ENCODE measurements around the gene GAL3ST3. TPM values are rescaled to one million over a fixed set of nuclear protein-coding genes. Genes with fewer than 3 reads are reported as not detected.

Gene GAL3ST3
- total RNA-seq, 4 donors from 2014 or later, result 49.2 to 154 (median 118) TPM

DNA sequence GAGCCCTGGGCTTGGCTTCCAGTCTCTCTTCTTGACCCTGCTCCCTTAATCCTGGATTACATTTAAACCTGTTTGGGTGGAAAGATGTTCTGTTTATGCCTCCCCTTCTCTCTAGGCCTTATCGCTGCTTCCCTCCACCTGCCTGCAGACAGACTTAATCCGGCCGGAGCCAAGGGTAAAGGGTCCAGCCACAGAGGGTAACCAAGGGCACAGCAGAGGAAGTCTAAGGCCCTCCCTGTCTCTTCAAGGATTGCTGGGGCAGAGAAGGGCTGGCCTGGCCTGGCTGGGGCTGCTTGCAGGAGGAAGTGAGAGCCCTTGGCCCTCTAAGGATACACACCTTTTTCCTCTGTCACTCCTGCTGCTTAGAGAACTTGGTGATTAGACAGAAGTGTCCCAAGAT is 2.1 kb downstream of the GAL3ST3 start:
- intact Hi-C loops (cut with DNase I), result no loop called here
- Histone ChIP-seq H3K4me3 (replicated peaks in 1 of 3) (no peak overlapping the region), H3K4me1 (peaks cover 62 to 68% of the 10 kb centered on the region in 2 donors), H3K9me3 (no peaks in the 10 kb centered on the region), H3K27me3 (no peaks in the 10 kb centered on the region), H3K36me3 (peaks cover 0 to 11% of the 10 kb centered on the region in 2 donors), H3K27ac (peak overlapping the region; percentile 86 to 96 (median 95))
- no peak for TF ChIP-seq POLR2A (IDR thresholded peaks at IDR 0.05)
- 37 to 57% methylated on average over 3 of the region's 3 CpGs for WGBS, 2 donors
- peak; percentile 54 to 66 for DNase-seq

- Histone ChIP-seq H3K9me3 (no peaks in the 10 kb centered on the region), H3K4me1 (peaks cover 47 to 53% of the 10 kb centered on the region in 2 donors), H3K4me3 (replicated peaks in 1 of 3) (no peak overlapping the region), H3K27ac (peak overlapping the region; percentile 86 to 96 (median 95)), H3K36me3 (peaks cover 0 to 12% of the 10 kb centered on the region in 2 donors), H3K27me3 (no peaks in the 10 kb centered on the region)
- TF ChIP-seq, protein P1, sequence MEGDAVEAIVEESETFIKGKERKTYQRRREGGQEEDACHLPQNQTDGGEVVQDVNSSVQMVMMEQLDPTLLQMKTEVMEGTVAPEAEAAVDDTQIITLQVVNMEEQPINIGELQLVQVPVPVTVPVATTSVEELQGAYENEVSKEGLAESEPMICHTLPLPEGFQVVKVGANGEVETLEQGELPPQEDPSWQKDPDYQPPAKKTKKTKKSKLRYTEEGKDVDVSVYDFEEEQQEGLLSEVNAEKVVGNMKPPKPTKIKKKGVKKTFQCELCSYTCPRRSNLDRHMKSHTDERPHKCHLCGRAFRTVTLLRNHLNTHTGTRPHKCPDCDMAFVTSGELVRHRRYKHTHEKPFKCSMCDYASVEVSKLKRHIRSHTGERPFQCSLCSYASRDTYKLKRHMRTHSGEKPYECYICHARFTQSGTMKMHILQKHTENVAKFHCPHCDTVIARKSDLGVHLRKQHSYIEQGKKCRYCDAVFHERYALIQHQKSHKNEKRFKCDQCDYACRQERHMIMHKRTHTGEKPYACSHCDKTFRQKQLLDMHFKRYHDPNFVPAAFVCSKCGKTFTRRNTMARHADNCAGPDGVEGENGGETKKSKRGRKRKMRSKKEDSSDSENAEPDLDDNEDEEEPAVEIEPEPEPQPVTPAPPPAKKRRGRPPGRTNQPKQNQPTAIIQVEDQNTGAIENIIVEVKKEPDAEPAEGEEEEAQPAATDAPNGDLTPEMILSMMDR (IDR thresholded peaks at IDR 0.05), result peak; percentile 65 to 93 (median 80)
- TF ChIP-seq POLR2A (IDR thresholded peaks at IDR 0.05), result no peak
- peak; percentile 67 to 73 for DNase-seq
- 26 to 45% methylated on average over 4 to 8 of the region's 11 CpGs for WGBS, 2 donors
- intact Hi-C loops (cut with DNase I), result no loop called here
Measured at GRCh38 chr11:66045177-66045639, 3.8 kb downstream of the GAL3ST3 start.

GRCh38 chr11:66044757-66045156 is 4.2 kb downstream of the GAL3ST3 start:
- Histone ChIP-seq H3K4me3 (replicated peaks in 1 of 3) (no peak overlapping the region), H3K9me3 (no peaks in the 10 kb centered on the region), H3K4me1 (peaks cover 42 to 49% of the 10 kb centered on the region in 2 donors), H3K36me3 (peaks cover 0 to 12% of the 10 kb centered on the region in 2 donors), H3K27ac (no peak overlapping the region), H3K27me3 (no peaks in the 10 kb centered on the region)
- WGBS, 2 donors, result 71 to 76% methylated on average over 6 of the region's 6 CpGs
- intact Hi-C loops (cut with DNase I), result no loop called here
- TF ChIP-seq, protein P1 (IDR thresholded peaks at IDR 0.05), result no peak
- TF ChIP-seq POLR2A (IDR thresholded peaks at IDR 0.05), result no peak
- no peak for DNase-seq

DNA sequence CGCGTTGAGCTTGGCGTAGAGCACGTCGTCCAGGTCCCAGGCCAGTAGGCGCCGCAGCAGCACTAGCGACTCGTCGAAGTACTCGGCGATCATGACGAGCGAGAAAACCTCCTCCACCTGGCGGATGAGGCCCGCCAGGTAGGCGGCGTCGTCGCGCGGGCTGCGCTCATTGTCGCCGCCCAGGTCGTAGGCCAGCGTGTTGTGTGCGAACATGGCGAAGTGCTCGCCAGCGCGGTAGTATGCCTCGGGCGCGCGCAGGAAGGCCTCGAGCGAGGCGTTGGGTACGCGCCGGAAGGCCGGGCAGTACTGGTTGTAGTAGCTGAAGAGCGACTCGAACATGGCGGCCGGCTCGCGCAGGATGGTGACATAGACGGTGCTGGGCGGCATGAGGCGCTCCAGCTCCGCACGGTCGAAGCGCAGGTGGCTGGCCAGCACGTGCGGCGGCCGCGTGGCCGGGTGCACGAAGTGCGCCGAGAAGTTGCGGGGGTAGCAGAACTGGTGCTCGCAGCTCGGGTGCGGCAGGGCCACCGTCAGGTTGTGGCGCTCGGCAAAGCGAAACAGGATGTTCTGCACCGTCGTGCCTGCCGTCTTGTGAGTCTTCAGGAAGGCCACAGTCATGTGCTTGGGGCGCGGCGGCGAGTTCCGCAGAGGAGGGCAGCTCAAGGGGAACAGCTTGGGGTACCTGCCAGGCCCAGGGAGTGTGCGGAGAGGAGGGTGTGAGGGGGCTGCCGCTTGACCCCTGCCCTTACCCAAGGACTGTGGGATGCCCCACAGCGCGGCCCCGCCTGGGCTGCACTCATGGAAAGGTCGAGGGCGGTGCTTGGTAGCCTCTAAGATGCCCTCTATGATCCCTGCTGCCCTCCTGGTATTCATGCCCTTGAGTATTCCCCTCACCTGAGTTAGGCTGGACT is 5.7 kb downstream of the GAL3ST3 start:
- H3K27me3 ChIP-seq, result no peaks in the 10 kb centered on the region
- no peak overlapping the region for H3K27ac ChIP-seq
- intact Hi-C loops (cut with DNase I), result no loop called here
- TF ChIP-seq, protein P1 (IDR thresholded peaks at IDR 0.05), result no peak
- no peak for TF ChIP-seq POLR2A (IDR thresholded peaks at IDR 0.05)
- DNase-seq, result no peak
- 96 to 97% methylated on average over 83 to 84 of the region's 88 CpGs for WGBS, 2 donors
- H3K36me3 ChIP-seq, result peaks cover 0 to 12% of the 10 kb centered on the region in 2 donors
- no peak overlapping the region for H3K4me3 ChIP-seq (replicated peaks in 1 of 3)
- H3K4me1 ChIP-seq, result peaks cover 33 to 34% of the 10 kb centered on the region in 2 donors
- no peaks in the 10 kb centered on the region for H3K9me3 ChIP-seq

GRCh38 chr11:66042227-66042995 is 6.5 kb downstream of the GAL3ST3 start:
- H3K27ac ChIP-seq, result no peak overlapping the region
- intact Hi-C loops (cut with DNase I), result no loop called here
- no peak overlapping the region for H3K4me3 ChIP-seq (replicated peaks in 1 of 3)
- H3K36me3 ChIP-seq, result peaks cover 0 to 12% of the 10 kb centered on the region in 2 donors
- no peaks in the 10 kb centered on the region for H3K27me3 ChIP-seq
- TF ChIP-seq, protein P1 (IDR thresholded peaks at IDR 0.05), result no peak
- TF ChIP-seq POLR2A (IDR thresholded peaks at IDR 0.05), result no peak
- WGBS, 2 donors, result 96 to 97% methylated on average over 48 to 78 of the region's 81 CpGs
- no peaks in the 10 kb centered on the region for H3K9me3 ChIP-seq
- peaks cover 26% of the 10 kb centered on the region in 2 donors for H3K4me1 ChIP-seq
- DNase-seq, result no peak

Data from thyroid gland (tissue), 4 donors.